Measurements from ENCODE around the gene NT5M.

The NT5M gene

GRCh38 chr17:17303847-17304490 is 796 bp downstream of the NT5M start:
- TF ChIP-seq, protein P1, sequence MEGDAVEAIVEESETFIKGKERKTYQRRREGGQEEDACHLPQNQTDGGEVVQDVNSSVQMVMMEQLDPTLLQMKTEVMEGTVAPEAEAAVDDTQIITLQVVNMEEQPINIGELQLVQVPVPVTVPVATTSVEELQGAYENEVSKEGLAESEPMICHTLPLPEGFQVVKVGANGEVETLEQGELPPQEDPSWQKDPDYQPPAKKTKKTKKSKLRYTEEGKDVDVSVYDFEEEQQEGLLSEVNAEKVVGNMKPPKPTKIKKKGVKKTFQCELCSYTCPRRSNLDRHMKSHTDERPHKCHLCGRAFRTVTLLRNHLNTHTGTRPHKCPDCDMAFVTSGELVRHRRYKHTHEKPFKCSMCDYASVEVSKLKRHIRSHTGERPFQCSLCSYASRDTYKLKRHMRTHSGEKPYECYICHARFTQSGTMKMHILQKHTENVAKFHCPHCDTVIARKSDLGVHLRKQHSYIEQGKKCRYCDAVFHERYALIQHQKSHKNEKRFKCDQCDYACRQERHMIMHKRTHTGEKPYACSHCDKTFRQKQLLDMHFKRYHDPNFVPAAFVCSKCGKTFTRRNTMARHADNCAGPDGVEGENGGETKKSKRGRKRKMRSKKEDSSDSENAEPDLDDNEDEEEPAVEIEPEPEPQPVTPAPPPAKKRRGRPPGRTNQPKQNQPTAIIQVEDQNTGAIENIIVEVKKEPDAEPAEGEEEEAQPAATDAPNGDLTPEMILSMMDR (IDR thresholded peaks at IDR 0.05; ENCODE audit: insufficient read depth, low read depth, low read length, missing control alignments), result no peak
- no peak for DNase-seq (ENCODE audit: low read depth)
- peak overlapping the region; percentile 62 for H3K4me3 ChIP-seq (ENCODE audit: low read depth, low read length)

- peak; percentile 31 for DNase-seq (ENCODE audit: low read depth)
- H3K4me3 ChIP-seq (ENCODE audit: low read depth, low read length), result no peak overlapping the region
- TF ChIP-seq, protein P1 (IDR thresholded peaks at IDR 0.05; ENCODE audit: insufficient read depth, low read depth, low read length, missing control alignments), result no peak
These were observed 1.4 kb downstream of the NT5M start for GRCh38 chr17:17304521-17304985.

DNA sequence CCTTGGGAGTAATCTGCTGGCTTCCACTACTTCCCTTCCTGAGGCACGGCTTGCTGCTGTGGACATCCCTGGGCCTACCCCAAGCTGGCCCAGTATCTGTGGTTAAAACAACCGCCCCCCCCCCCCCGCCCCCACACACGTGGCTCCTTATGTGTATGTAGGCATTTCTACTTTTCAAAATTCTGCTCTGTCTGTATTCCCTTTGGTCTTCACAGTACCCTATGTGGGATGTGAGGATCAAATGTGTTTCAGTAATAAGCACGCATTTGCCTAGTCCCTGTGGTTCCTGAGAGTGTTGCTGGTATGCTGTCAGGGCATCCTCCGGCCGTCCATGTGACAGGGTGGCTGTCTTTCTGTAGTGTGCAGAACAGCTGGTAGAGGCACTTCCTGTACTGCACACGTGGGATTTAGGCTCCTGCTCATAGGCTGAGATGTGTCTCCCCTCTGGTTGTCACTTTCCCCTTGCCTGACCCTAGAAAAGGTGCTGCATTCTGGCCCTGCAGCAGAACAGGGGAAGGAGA is 2.2 kb downstream of the NT5M start:
- TF ChIP-seq, protein P1 (IDR thresholded peaks at IDR 0.05; ENCODE audit: insufficient read depth, low read depth, low read length, missing control alignments), result no peak
- peak; percentile 87 for DNase-seq (ENCODE audit: low read depth)
- H3K4me3 ChIP-seq (ENCODE audit: low read depth, low read length), result no peak overlapping the region

- no peak overlapping the region for H3K4me3 ChIP-seq (ENCODE audit: low read depth, low read length)
- TF ChIP-seq, protein P1 (IDR thresholded peaks at IDR 0.05; ENCODE audit: insufficient read depth, low read depth, low read length, missing control alignments), result no peak
- DNase-seq (ENCODE audit: low read depth), result no peak
These were observed 6.2 kb downstream of the NT5M start for GRCh38 chr17:17309356-17309755.

- TF ChIP-seq, protein P1 (IDR thresholded peaks at IDR 0.05; ENCODE audit: insufficient read depth, low read depth, low read length, missing control alignments), result peak; percentile 84
- peak; percentile 85 for DNase-seq (ENCODE audit: low read depth)
- no peak overlapping the region for H3K4me3 ChIP-seq (ENCODE audit: low read depth, low read length)
These were observed 10.3 kb downstream of the NT5M start for GRCh38 chr17:17313350-17313991.

- H3K4me3 ChIP-seq (ENCODE audit: low read depth, low read length), result no peak overlapping the region
- TF ChIP-seq, protein P1 (IDR thresholded peaks at IDR 0.05; ENCODE audit: insufficient read depth, low read depth, low read length, missing control alignments), result no peak
- no peak for DNase-seq (ENCODE audit: low read depth)
These were observed 11.4 kb downstream of the NT5M start for GRCh38 chr17:17314501-17315071.
